GM12873 (cell line): ENCODE measurements around the gene GADD45B.

Experiments
- TF ChIP-seq, protein P1 (sequence below): IDR thresholded peaks from 2 replicates; pipeline ENCODE4 v1.5.1; 2012; ENCODE audit warnings: low read depth, mild to moderate bottlenecking, moderate library complexity, low read length, control low read depth; ENCODE audit not compliant: insufficient read depth; ENCODE audit errors: missing control alignments

Gene GADD45B

GRCh38 chr19:2509096-2509495 lies 33.2 kb downstream of the GADD45B start:
- TF ChIP-seq, protein P1, sequence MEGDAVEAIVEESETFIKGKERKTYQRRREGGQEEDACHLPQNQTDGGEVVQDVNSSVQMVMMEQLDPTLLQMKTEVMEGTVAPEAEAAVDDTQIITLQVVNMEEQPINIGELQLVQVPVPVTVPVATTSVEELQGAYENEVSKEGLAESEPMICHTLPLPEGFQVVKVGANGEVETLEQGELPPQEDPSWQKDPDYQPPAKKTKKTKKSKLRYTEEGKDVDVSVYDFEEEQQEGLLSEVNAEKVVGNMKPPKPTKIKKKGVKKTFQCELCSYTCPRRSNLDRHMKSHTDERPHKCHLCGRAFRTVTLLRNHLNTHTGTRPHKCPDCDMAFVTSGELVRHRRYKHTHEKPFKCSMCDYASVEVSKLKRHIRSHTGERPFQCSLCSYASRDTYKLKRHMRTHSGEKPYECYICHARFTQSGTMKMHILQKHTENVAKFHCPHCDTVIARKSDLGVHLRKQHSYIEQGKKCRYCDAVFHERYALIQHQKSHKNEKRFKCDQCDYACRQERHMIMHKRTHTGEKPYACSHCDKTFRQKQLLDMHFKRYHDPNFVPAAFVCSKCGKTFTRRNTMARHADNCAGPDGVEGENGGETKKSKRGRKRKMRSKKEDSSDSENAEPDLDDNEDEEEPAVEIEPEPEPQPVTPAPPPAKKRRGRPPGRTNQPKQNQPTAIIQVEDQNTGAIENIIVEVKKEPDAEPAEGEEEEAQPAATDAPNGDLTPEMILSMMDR = no peak

DNA sequence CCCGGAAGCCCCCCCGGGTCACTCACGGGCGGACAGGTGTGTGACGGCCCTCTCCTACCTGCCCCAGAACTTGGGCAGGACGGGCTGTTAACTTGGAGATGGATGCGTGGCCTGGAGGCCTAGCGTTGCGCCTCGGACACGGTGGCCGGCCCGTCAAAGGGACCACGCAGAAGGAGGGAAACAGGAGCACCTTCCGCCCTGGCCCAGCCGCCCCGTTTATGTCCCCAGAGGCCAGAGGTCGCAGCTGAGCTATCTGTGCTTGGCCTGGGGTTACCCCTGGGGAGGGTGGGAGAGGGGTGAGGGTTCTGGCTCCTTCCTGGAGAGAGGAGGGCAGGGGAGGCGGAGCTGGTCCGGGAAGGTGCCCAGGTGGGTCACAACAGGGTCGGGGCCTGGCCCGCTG lies 35.6 kb downstream of the GADD45B start:
- TF ChIP-seq, protein P1 = no peak

DNA sequence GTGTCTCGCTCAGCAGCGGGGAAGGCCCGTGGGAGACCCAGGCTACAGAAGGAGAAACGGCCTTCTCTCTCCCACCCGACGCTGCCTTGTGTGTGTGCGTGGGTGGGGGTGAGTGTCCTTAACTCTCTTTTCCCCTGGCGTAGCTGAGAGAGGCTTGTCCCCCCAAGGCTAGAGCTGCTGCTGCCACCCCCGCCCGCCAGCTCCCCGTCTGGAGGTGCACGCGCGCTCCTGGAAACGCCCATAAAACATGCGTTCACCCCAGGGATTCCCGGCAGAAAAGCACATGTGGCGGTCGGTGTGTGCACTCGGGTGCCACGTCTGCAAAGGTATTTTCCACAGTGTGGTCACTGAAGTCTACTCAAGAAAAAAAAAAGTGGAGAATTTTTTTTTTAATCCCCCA lies 36.1 kb downstream of the GADD45B start:
- TF ChIP-seq, protein P1 = no peak

DNA sequence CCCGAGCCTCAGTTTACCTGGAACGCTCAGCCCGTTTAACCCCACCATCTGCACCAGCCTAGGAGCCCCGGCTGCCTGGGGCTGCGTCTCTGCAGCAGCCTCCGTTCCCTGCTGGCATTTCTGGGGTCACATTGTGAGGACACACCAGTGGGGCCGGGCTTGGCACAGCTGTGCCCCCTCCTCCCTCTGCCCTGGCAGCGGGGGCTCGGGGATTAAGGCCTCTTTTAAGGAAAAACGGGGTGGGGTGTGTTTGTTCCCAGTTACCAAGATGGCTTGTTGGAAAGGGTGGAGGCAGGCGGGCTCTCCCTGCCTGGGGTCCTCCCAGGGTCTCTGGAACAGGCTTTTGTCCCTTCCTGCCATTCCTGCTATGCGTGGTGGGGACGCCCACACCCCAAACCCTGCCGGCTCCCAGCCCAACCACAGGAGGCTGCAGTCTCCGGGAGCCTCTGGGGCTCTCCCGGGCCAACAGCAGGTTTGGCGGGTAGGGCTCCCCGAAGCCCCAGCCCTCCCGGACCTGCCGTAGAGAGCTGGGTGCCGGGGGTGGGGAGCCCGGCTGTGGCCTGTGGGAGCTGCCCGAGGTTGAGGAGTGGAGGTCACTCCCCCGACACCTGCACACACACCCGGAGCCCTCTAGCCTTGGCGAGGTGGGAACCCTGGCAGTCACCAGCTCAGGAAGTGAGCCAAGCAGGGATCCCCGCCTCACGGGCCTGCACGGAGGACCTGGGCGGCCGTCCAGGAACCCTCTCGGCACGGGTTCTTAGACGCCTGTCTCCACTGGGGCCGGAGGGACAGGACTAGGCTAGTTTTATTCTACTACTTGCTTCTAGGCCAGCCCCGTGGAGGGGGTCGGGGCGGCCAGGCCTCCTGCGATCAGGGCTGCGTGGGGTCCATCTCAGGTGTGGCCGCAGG lies 36.9 kb downstream of the GADD45B start:
- TF ChIP-seq, protein P1 = no peak

GRCh38 chr19:2514981-2515518 lies 39.1 kb downstream of the GADD45B start:
- TF ChIP-seq, protein P1 = no peak

DNA sequence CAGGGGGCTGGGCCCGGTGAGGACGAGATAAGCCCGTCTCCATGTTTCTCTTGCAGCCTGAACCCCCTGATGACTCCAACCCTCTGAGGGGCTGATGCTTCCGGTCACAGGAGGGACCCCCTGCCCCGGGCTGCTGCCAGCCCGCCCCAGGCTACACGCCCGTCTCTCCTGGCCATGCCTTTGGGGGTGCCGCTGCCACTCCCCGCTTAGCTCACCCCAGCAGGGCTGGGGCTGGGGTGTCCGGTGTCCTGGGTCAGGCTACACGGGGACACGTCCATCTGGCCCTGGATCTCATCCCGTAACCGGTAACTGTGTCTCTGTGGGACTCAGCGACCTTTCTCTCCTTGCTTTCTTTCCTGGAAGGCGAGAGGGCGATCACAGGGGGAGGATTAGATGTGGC lies 40.8 kb downstream of the GADD45B start:
- TF ChIP-seq, protein P1 = no peak

- TF ChIP-seq, protein P1 = no peak
These were observed 42.1 kb downstream of the GADD45B start for GRCh38 chr19:2517881-2518601.
